Nucleus accumbens (tissue), 56 donors: ENCODE results near the gene LENG1.

Source experiments
- DNase-seq, 56 donors: peaks; one replicate each; lab custom pipeline; 2025; lab: John Stamatoyannopoulos, UW

Gene LENG1

GRCh38 chr19:54121259-54121658 lies 38.3 kb downstream of the LENG1 start:
- no peak for DNase-seq

GRCh38 chr19:54115109-54116063 lies 44.1 kb downstream of the LENG1 start, which contains the start of the genes PRPF31 and TFPT:
TSS of gene PRPF31 (plus strand) at chr19:54115754. CDS start at chr19:54118279, 2,525 bp downstream.
TSS of gene TFPT (minus strand) at chr19:54115657. CDS start at chr19:54115269, 388 bp downstream.
- peak; percentile 70 to 100 (median 96) for DNase-seq

GRCh38 chr19:54114340-54115108 lies 45.0 kb downstream of the LENG1 start:
- DNase-seq: peak in 31 of 56 donors; percentile 1 to 60 (median 22)

GRCh38 chr19:54109651-54110050 lies 49.9 kb downstream of the LENG1 start:
- no peak for DNase-seq

GRCh38 chr19:54108496-54108895 lies 51.0 kb downstream of the LENG1 start:
- no peak for DNase-seq

GRCh38 chr19:54107876-54108490 lies 51.5 kb downstream of the LENG1 start:
- DNase-seq: no peak

GRCh38 chr19:54106716-54107115 lies 52.8 kb downstream of the LENG1 start:
- no peak for DNase-seq

GRCh38 chr19:54105796-54106195 lies 53.7 kb downstream of the LENG1 start:
- no peak for DNase-seq
